HG03196 (cell line): ENCODE results near the gene PARD3.
"Not testable (repeated sequence)": the region's sequence is repeated elsewhere in the genome, so short reads cannot be mapped to it uniquely, and the experiment has no call there.

Experiments used
- ATAC-seq: cut with Tn5 transposase; IDR thresholded peaks from one replicate; pipeline ENCODE4 v1.9.1; 2021; ENCODE audit not compliant: unreplicated experiment

The PARD3 gene

GRCh38 chr10:34444223-34445183 lies 370.6 kb downstream of the PARD3 start:
- no peak for ATAC-seq

GRCh38 chr10:34439386-34439785 lies 375.7 kb downstream of the PARD3 start:
- ATAC-seq: not testable (repeated sequence)

GRCh38 chr10:34438741-34439140 lies 376.4 kb downstream of the PARD3 start:
- ATAC-seq: no peak

- ATAC-seq: no peak
Measured at GRCh38 chr10:34437906-34438305, 377.2 kb downstream of the PARD3 start.

GRCh38 chr10:34434119-34434594 lies 380.9 kb downstream of the PARD3 start:
- ATAC-seq: no peak

- ATAC-seq: no peak
Measured at GRCh38 chr10:34433241-34434076, 381.6 kb downstream of the PARD3 start.

- no peak for ATAC-seq
Measured at GRCh38 chr10:34432589-34432988, 382.5 kb downstream of the PARD3 start.

- ATAC-seq: no peak
Measured at GRCh38 chr10:34430685-34431084, 384.4 kb downstream of the PARD3 start.

GRCh38 chr10:34428501-34428900 lies 386.6 kb downstream of the PARD3 start:
- no peak for ATAC-seq

- ATAC-seq: no peak
Measured at GRCh38 chr10:34427911-34428216, 387.2 kb downstream of the PARD3 start.

- ATAC-seq: not testable (repeated sequence)
Measured at GRCh38 chr10:34427158-34427910, 387.8 kb downstream of the PARD3 start.

GRCh38 chr10:34426538-34427157 lies 388.4 kb downstream of the PARD3 start:
- ATAC-seq: not testable (repeated sequence)

- ATAC-seq: no peak
Measured at GRCh38 chr10:34426041-34426440, 389.1 kb downstream of the PARD3 start.

- ATAC-seq: no peak
Measured at GRCh38 chr10:34423673-34424625, 391.1 kb downstream of the PARD3 start.

- no peak for ATAC-seq
Measured at GRCh38 chr10:34420795-34421194, 394.3 kb downstream of the PARD3 start.

- no peak for ATAC-seq
Measured at GRCh38 chr10:34420273-34420672, 394.8 kb downstream of the PARD3 start.

GRCh38 chr10:34415039-34415438 lies 400.1 kb downstream of the PARD3 start:
- ATAC-seq: no peak

- ATAC-seq: no peak
Measured at GRCh38 chr10:34413756-34414587, 401.1 kb downstream of the PARD3 start.

GRCh38 chr10:34413214-34413613 lies 401.9 kb downstream of the PARD3 start:
- no peak for ATAC-seq
